ENCODE data around the gene NXT1.
"Not testable (repeated sequence)": the region's sequence is repeated elsewhere in the genome, so short reads cannot be mapped to it uniquely, and the experiment has no call there.

Gene NXT1

DNA sequence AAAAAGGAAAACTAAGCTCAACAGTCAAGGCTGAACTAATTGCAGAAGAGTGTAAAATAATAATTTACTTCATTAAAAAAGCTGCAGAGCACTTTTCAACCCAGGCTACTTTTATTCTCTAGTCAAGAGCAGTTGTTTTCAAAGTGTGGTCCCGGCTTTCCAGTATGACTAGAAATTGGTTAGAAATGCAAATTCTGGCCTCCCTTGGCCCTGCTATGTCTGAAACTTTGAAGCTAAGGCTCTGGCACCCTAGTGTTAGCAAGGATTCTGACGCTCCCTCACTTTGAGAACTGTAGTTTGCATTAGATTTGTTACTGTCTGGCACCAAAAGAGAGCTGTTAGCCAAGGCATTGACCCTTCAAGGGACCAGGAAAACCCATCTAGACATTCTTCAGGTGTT lies 9.5 kb upstream of the NXT1 start:
- H3K9me3 Mint-ChIP-seq: no peaks in the 10 kb centered on the region
- no peak for ATAC-seq
- no peak overlapping the region for H3K27ac Mint-ChIP-seq
- H3K27me3 Mint-ChIP-seq: no peaks in the 10 kb centered on the region
- DNase-seq: no peak
- H3K4me1 Mint-ChIP-seq: no peaks in the 10 kb centered on the region
- H3K36me3 Mint-ChIP-seq (ENCODE audit: low read depth): no peaks in the 10 kb centered on the region
- no peak overlapping the region for H3K4me3 Mint-ChIP-seq

DNA sequence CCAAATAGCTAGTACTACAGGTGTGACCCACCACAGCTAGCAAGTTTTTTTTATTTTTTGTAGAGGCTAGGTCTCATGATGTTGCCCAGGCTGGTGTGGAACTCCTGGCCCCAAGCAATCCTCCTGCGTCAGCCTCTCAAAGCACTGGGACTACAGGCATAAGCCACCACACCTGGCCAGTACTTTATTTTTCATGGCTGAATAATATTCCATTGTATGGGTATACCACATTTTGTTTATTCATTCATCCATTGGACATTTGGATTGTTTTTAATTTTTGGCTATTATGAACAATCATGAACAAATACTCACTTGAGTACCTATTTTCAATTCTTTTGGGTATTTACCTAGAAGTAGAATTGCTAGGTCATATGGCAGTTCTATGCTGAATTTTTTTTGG lies 7.0 kb upstream of the NXT1 start:
- Mint-ChIP-seq H3K9me3 (no peaks in the 10 kb centered on the region), H3K27me3 (no peaks in the 10 kb centered on the region), H3K4me1 (no peaks in the 10 kb centered on the region), H3K36me3 (ENCODE audit: low read depth) (no peaks in the 10 kb centered on the region), H3K4me3 (no peak overlapping the region), H3K27ac (no peak overlapping the region)
- ATAC-seq (no peak), DNase-seq (no peak)

DNA sequence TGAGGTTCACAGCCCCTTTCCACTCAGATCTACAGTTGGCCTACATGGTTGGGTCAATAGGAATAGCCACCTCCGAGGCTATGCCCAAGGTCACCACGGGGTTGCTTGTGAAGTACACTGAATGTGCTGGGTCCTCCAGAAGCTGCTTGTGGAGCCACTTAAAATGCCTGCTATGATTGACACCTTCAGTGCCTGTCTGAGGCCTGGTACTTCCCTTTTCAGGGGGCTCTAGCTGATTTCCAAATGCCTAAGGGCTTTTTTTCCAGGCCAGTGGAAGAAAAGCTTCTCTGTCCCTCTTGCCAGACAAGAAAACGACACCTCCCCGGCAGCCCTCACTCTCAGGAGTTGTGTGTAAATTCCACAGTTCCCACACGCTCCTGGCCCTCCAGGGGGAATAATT lies 6.3 kb upstream of the NXT1 start:
- DNase-seq (no peak), ATAC-seq (no peak)
- Mint-ChIP-seq H3K9me3 (no peaks in the 10 kb centered on the region), H3K27ac (no peak overlapping the region), H3K4me1 (peaks cover 5% of the 10 kb centered on the region), H3K4me3 (no peak overlapping the region), H3K27me3 (no peaks in the 10 kb centered on the region), H3K36me3 (ENCODE audit: low read depth) (no peaks in the 10 kb centered on the region)

DNA sequence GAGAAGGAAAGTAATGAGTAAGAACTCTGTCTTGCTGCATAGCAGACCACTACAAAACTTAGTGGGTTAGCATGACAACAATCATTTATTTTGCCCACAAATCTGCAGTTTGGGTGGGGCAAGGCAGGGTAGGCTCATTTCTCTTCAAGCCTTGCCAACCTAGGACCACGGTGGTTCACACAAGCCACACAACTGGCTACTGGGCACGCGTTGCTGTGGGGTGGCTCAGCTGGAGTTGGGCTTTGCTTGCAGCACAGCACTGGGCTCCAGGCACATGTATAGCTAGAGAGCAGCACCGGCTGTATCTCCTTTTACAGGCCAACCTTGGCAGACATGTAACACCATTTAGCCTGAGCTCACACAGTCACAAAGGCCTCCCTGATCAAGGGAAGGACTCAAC lies 4.6 kb upstream of the NXT1 start:
- ATAC-seq (no peak), DNase-seq (no peak)
- no peak overlapping the region for H3K27ac Mint-ChIP-seq
- no peaks in the 10 kb centered on the region for H3K9me3 Mint-ChIP-seq
- no peaks in the 10 kb centered on the region for H3K36me3 Mint-ChIP-seq (ENCODE audit: low read depth)
- H3K4me1 Mint-ChIP-seq: peaks cover 8% of the 10 kb centered on the region
- no peaks in the 10 kb centered on the region for H3K27me3 Mint-ChIP-seq
- H3K4me3 Mint-ChIP-seq: no peak overlapping the region

DNA sequence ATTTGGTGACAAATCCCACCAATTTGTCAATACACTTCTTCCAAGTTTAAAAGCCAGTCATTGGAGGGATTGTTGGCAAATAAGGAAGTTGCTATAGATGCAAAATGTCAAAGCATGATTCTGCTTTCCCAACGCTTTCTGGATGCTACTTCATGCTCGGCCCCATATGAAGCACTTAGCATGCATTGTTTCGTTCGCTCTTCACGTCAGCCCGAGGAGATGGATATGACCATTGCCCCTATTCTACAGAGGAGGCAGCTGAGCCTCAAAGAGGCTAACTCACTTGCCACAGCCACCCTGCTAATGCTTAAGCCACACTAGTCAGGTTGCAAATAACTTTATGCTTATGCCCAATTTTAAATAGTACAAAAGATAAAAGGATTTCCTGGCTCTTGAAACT lies 2.8 kb upstream of the NXT1 start:
- Mint-ChIP-seq H3K4me3 (no peak overlapping the region), H3K27ac (no peak overlapping the region)

DNA sequence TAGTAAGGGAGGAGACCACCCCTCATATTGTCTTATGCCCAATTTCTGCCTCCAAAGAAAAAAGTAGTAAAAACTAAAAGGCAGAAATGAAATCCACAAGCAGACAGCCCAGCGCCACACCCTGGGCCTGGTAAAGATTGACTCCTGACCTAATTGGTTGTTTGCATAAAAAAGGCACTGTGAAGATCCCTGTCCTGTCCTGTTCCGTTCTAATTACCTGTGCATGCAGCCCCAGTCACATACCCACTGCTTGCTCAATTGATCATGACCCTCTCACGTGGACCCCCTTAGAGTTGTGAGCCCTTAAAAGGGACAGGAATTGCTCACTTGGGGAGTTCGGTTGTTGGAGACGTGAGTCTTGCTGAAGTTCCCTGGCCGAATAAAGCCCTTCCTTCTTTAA lies 2.1 kb upstream of the NXT1 start:
- ATAC-seq; DNase-seq; H3K27ac Mint-ChIP-seq; H3K27me3 Mint-ChIP-seq; H3K36me3 Mint-ChIP-seq (ENCODE audit: low read depth); H3K4me3 Mint-ChIP-seq; H3K9me3 Mint-ChIP-seq: not testable (repeated sequence)
- H3K4me1 Mint-ChIP-seq: peaks cover 26% of the 10 kb centered on the region

More for the DNA sequence above, 2.8 kb upstream of the NXT1 start:
- DNase-seq (no peak), ATAC-seq (no peak)
- H3K36me3 Mint-ChIP-seq (ENCODE audit: low read depth): peaks cover 5% of the 10 kb centered on the region
- H3K9me3 Mint-ChIP-seq: no peaks in the 10 kb centered on the region
- peaks cover 21% of the 10 kb centered on the region for H3K4me1 Mint-ChIP-seq
- no peaks in the 10 kb centered on the region for H3K27me3 Mint-ChIP-seq

DNA sequence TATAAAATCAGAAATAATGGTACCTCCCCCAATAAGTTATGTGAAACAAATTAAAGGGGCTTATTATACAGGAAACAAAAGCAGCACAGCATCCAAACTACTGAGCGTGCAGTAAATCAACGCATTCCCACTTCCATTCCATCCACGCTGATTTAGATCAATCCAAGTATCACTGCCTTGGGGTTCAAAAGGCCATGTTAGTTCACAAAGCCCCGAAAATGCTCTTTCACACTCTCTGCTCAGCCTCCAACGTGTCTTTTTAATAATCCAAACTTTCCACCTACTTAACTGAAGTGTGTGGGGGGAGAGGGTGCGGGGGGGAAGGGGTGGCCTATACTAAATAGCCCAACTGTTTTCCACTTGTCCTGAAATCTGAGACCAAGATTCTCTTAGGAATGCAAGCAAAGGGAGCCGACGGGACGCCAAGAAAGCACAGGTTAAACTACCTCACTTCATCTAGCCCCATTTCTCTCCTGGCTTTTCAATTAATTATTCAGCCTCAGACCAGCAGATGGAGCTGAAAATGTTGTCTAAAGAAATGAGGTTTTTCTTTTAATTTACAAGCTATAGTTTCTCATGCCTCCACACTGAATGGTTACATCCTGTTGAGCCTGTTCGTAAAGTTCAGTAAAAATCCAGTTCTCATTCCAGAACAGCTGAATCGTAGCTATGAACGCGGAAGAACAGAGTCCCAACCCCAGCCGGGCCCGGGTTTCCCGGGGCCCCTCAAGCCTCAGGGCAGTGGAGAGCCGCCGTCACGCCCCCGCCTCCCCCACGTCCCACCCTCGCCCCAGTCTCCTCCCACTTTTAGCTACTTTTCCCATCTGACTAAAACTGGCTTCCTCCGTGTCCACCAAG lies 1.0 kb upstream of the NXT1 start:
- H3K9me3 Mint-ChIP-seq: no peaks in the 10 kb centered on the region
- DNase-seq: no peak

DNA sequence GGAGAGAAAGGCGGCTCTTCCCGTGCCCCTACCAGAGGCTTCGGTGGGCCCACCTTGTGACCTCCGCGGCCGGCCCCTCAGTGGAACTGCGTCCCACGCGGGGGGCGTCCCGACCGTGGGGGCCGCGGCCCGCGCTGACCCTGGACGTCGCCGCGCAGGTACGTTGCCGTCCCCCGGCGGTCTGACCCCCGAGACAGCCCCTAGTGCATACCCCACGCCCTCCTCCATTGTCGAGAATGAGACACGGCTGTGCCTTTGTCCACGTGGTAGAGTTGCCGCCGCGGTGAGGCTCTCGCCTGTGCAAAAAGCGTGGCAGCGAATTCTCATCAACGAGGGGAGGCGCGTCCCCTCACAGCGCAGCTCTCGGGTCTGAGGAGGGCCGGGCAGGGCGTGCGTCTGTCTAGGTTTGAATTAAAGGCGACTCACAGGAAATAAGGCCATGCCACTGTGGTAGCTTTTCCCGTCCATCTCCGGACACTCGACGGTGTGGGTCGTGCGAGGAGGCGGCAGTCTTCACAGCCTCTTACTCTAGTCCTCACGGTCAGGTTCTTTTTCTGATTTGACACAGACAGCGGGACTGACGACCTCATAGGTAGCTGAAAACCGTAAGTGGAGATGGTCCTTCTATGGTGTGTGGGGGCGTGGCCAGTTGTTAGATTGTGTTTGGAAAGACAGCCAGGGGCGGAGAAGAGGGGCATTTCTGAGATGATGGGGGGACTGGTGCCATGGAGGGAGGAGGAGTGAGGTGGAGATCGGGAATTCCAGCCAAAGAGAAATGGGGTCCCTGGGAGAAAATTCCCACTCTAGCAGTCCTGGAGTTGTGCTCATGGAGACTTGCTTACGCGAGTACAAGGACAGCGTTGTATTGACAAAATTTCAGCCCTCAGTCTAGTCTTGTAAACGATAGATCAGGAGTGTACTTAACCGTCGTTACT lies 580 bp downstream of the NXT1 start:
- no peaks in the 10 kb centered on the region for H3K27me3 Mint-ChIP-seq
- DNase-seq: peak; percentile 66
- H3K4me3 Mint-ChIP-seq: peak overlapping the region; percentile 96

More for the DNA sequence above, 1.0 kb upstream of the NXT1 start:
- H3K27me3 Mint-ChIP-seq: no peaks in the 10 kb centered on the region
- peak overlapping the region; percentile 99 for H3K27ac Mint-ChIP-seq
- peaks cover 33% of the 10 kb centered on the region for H3K4me1 Mint-ChIP-seq
- H3K36me3 Mint-ChIP-seq (ENCODE audit: low read depth): peaks cover 13% of the 10 kb centered on the region
- peak; percentile 21 for ATAC-seq
- peak overlapping the region; percentile 96 for H3K4me3 Mint-ChIP-seq

DNA sequence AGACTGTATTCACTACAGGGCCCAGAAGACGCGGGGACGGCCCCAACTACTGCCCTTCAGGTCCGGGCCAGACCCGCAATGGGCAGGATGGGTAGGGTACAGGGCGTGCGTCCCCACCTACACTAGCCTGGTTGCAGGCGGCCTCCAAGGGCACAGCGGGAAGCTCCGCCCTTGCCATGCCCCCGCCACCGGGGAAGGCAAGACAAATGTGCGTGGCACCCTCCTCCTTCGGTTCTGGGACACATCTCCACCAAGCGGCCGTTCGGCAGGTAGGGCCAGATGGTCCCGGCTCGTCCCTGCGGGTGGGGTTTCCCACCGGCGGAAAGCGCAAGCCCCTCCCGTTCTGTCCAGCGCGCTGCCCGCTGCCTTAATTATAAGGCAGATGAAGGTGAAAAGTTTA lies 5.6 kb downstream of the NXT1 start:
- no peaks in the 10 kb centered on the region for H3K27me3 Mint-ChIP-seq
- H3K4me1 Mint-ChIP-seq: peaks cover 51% of the 10 kb centered on the region
- H3K36me3 Mint-ChIP-seq (ENCODE audit: low read depth): peaks cover 13% of the 10 kb centered on the region
- no peak overlapping the region for H3K27ac Mint-ChIP-seq
- H3K4me3 Mint-ChIP-seq: no peak overlapping the region
- DNase-seq (no peak), ATAC-seq (no peak)
- no peaks in the 10 kb centered on the region for H3K9me3 Mint-ChIP-seq

More for the DNA sequence above, 580 bp downstream of the NXT1 start:
- H3K9me3 Mint-ChIP-seq: no peaks in the 10 kb centered on the region
- peak; percentile 16 for ATAC-seq
- H3K4me1 Mint-ChIP-seq: peaks cover 33% of the 10 kb centered on the region
- H3K27ac Mint-ChIP-seq: peak overlapping the region; percentile 97
- peaks cover 14% of the 10 kb centered on the region for H3K36me3 Mint-ChIP-seq (ENCODE audit: low read depth)

DNA sequence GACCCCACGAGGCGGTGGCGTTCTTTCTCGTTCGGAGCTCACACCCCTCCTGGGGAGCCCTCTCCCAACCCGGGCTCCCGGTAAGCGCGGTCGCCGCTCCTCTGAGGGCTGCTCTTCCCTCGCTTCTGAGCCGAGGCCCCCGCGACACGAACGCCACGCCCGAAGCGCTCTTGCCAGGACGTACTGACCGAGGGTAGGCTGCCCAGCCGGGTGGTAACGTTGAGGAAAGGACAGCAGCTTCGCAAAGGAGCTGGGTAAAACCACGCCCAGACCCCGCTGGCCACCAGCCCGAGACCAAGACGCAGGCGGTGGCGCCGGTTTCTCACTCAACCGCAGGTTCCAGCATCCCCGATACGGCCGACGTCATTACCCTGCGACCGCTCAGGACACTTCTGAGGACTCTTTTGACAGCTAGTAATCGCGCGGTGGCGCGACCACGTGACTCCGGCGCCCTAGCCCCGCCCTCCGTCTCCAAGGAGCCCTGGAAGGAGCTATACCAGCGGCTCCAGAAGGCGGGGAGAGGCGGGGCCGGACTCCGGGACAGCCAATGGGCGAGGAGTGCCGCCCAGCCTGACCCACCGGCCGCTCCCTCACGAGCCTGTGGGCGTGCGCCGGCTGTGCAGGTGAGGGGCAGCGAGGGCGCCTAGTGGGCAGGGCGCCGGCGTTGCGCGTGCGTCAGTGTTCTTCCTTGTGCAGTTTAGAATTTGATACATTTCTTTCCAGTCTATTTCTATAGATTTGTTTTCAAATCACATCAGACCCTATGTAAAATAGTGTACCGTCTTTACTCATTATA lies 7.4 kb downstream of the NXT1 start:
- DNase-seq: peak; percentile 100
- ATAC-seq: peak; percentile 87
- Mint-ChIP-seq H3K9me3 (no peaks in the 10 kb centered on the region), H3K27me3 (peaks cover 1% of the 10 kb centered on the region), H3K27ac (peak overlapping the region; percentile 94), H3K36me3 (ENCODE audit: low read depth) (peaks cover 7% of the 10 kb centered on the region), H3K4me1 (peaks cover 43% of the 10 kb centered on the region), H3K4me3 (peak overlapping the region; percentile 89)

DNA sequence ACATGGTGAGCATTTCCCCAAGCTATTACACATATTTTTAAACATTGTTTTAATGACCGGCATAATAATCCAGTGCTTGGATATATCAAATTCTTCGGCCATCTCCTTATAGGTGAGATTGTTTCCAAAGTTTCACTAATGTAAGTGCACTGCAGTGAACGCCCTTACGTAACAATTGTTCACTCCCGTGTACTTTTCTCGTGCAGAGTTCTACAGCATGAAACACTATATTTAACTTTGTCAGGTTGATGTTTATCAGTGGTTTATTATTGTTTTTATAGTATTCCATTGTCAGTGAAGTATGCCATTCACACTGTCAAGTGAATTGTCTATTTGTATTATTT lies 7.9 kb downstream of the NXT1 start:
- H3K4me3 Mint-ChIP-seq: peak overlapping the region; percentile 89
- H3K4me1 Mint-ChIP-seq: peaks cover 45% of the 10 kb centered on the region
- H3K36me3 Mint-ChIP-seq (ENCODE audit: low read depth): peaks cover 10% of the 10 kb centered on the region
- peaks cover 1% of the 10 kb centered on the region for H3K27me3 Mint-ChIP-seq
- ATAC-seq: no peak
- peak overlapping the region; percentile 79 for H3K27ac Mint-ChIP-seq
- DNase-seq: no peak
- no peaks in the 10 kb centered on the region for H3K9me3 Mint-ChIP-seq

DNA sequence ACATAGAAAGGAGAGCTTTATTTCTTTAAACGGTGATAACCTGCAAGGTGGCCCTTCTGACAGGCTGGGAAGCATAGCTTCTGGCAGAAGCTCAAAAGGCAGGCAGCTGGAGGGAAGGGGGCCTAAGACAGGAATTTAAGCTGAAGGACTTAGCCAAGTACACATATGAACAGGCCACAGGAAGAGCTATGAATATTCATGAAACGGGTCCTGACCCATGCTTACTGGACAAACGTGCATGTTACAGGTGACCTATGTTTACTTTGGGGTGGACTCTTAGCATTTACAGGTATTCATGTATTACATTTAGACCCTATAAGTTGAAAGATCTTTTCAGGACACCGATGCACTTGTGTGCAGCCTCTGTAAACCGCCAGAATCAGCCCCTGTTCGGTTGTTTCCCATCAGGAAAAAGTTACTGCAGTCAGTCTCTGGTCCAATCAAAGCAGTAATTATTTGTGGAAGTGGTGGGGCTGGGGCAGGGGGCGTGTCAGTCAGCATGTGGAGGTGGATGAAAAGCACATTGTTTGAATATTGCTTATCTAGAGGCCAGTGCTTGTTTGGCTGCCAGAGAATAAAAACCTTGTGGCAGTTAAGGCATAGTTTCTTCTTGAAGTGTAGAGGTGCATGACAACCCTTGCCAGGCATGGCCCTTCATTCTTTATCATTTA lies 8.5 kb downstream of the NXT1 start:
- Mint-ChIP-seq H3K36me3 (ENCODE audit: low read depth) (peaks cover 10% of the 10 kb centered on the region), H3K27me3 (peaks cover 1% of the 10 kb centered on the region), H3K4me1 (peaks cover 46% of the 10 kb centered on the region), H3K4me3 (peak overlapping the region; percentile 89), H3K9me3 (no peaks in the 10 kb centered on the region), H3K27ac (peak overlapping the region; percentile 79)
- no peak for ATAC-seq
- no peak for DNase-seq

DNA sequence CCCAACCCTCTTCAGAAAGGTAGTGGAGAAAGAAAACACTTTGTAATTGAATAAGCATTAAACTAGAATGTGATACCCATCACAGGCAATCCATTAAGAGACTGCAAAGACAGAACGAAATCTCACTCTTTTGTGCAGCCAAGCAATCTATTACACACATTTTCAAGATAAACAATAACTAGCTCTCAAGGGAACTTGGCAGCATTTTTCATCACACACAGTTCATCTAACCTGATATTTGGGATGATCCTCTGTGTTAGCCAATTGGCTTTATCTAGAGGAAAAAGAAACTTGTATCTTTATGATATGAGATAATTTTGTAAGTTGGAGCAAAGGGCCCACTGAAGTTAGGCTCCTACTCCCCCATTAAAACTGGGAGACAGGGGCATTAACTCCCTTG lies 9.9 kb downstream of the NXT1 start:
- DNase-seq (no peak), ATAC-seq (no peak)
- Mint-ChIP-seq H3K36me3 (ENCODE audit: low read depth) (peaks cover 16% of the 10 kb centered on the region), H3K4me3 (peak overlapping the region; percentile 83), H3K9me3 (no peaks in the 10 kb centered on the region), H3K4me1 (peaks cover 57% of the 10 kb centered on the region), H3K27ac (peak overlapping the region; percentile 88), H3K27me3 (peaks cover 1% of the 10 kb centered on the region)

DNA sequence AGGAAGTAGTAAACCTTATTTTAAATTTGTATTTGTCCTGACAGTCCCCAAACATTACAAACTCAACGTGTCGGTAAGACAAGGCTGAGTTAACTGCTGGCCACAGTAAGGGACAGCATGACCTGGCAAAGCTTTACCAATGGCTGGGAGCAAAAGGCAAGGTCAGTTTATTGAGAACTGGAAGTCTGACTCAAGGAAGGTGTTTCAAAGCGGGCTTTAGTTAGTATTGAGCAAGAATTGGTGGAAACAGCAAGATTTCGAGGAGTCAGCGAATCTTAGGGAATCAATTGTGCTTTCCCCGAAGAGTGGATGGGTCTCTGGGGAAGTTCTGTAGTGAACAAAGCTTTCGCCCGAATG lies 10.5 kb downstream of the NXT1 start:
- Mint-ChIP-seq H3K4me1 (peaks cover 60% of the 10 kb centered on the region), H3K27ac (peak overlapping the region; percentile 88), H3K36me3 (ENCODE audit: low read depth) (peaks cover 18% of the 10 kb centered on the region), H3K9me3 (no peaks in the 10 kb centered on the region), H3K4me3 (peak overlapping the region; percentile 83), H3K27me3 (peaks cover 1% of the 10 kb centered on the region)
- ATAC-seq: no peak
- DNase-seq: no peak

All from activated naive CD8-positive, alpha-beta T cell treated with anti-CD3 and anti-CD28 coated beads, Interleukin-2, amount 50 U/mL, for 24 hours (primary cell).